ENCODE data around the gene NAMPT.
A peak's percentile ranks its signal among the peaks of the same experiment; 100 is the strongest.
"Not testable (repeated sequence)": the region's sequence is repeated elsewhere in the genome, so short reads cannot be mapped to it uniquely, and the experiment has no call there.

The NAMPT gene

GRCh38 chr7:106298631-106299030, 13.8 kb upstream of the NAMPT start:
- not testable (repeated sequence) for DNase-seq

- not testable (repeated sequence) for DNase-seq
Measured at GRCh38 chr7:106298155-106298554, 13.4 kb upstream of the NAMPT start.

- no peak for DNase-seq
Measured at GRCh38 chr7:106294334-106294733, 9.6 kb upstream of the NAMPT start.

- no peak for DNase-seq
Measured at GRCh38 chr7:106291247-106291646, 6.5 kb upstream of the NAMPT start.

- no peak for DNase-seq
Measured at GRCh38 chr7:106290319-106290718, 5.5 kb upstream of the NAMPT start.

- DNase-seq: no peak
Measured at GRCh38 chr7:106289848-106290247, 5.1 kb upstream of the NAMPT start.

- DNase-seq: no peak
Measured at GRCh38 chr7:106288263-106288662, 3.5 kb upstream of the NAMPT start.

- no peak for DNase-seq
Measured at GRCh38 chr7:106287786-106288185, 3.0 kb upstream of the NAMPT start.

GRCh38 chr7:106285855-106286492, 1.2 kb upstream of the NAMPT start:
- DNase-seq: no peak

- peak; percentile 97 to 98 for DNase-seq
Measured at GRCh38 chr7:106285051-106285854, 470 bp upstream of the NAMPT start.

GRCh38 chr7:106283831-106284713, 711 bp downstream of the NAMPT start:
- DNase-seq: peak; percentile 67 to 71

- no peak for DNase-seq
Measured at GRCh38 chr7:106283501-106283830, 1.3 kb downstream of the NAMPT start.

GRCh38 chr7:106282852-106283251, 1.9 kb downstream of the NAMPT start:
- no peak for DNase-seq

GRCh38 chr7:106282390-106282789, 2.4 kb downstream of the NAMPT start:
- DNase-seq: no peak

- DNase-seq: no peak
Measured at GRCh38 chr7:106281585-106282318, 3.0 kb downstream of the NAMPT start.

GRCh38 chr7:106281127-106281526, 3.7 kb downstream of the NAMPT start:
- no peak for DNase-seq

- DNase-seq: no peak
Measured at GRCh38 chr7:106279425-106280197, 5.2 kb downstream of the NAMPT start.

- DNase-seq: no peak
Measured at GRCh38 chr7:106278695-106279094, 6.1 kb downstream of the NAMPT start.

- no peak for DNase-seq
Measured at GRCh38 chr7:106277976-106278375, 6.8 kb downstream of the NAMPT start.

GRCh38 chr7:106276513-106276912, 8.3 kb downstream of the NAMPT start:
- DNase-seq: no peak

GRCh38 chr7:106273009-106273668, 11.6 kb downstream of the NAMPT start:
- DNase-seq: no peak
